Cardiac septum (tissue), 1 donor: Measurements from ENCODE around the gene CHRM4. TPM values are rescaled to one million over a fixed set of nuclear protein-coding genes. Genes with fewer than 3 reads are reported as not detected.

Experiments used
- DNase-seq: peaks from one replicate; pipeline ENCODE4 v3.0.0-alpha.2; 2020; ENCODE audit warnings: low spot score
- intact Hi-C: fragments of 100-400 bp; cut with DNase I; formaldehyde crosslinking; loops from one replicate; pipeline ENCODE4 v1.14.0; 2022
- total RNA-seq: library from RNA; stranded (reverse); fragmentation: NEBNext Ultra II Directional; extraction: Animal tissue kit (Norgen Biotek cat#: 25700); gene quantifications from one replicate; pipeline ENCODE4 v1.2.1, GENCODE V29; 2021
- donor health status: DM: no; HTN: no; CAD: no.

The CHRM4 gene
- total RNA-seq, 1 donor from 2014 or later = 0.27 TPM

GRCh38 chr11:46356924-46357482 lies 34.6 kb downstream of the CHRM4 start:
- intact Hi-C loops = no loop called here
- DNase-seq = no peak

GRCh38 chr11:46353698-46354097 lies 37.9 kb downstream of the CHRM4 start:
- no peak for DNase-seq
- intact Hi-C loops = no loop called here

GRCh38 chr11:46352063-46352841 lies 39.3 kb downstream of the CHRM4 start:
- intact Hi-C loops = loop anchor here (1.0 kb wide), 1 partner anchor 16 kb away; no protein-coding TSS in a partner anchor
- peak; percentile 86 for DNase-seq

GRCh38 chr11:46351606-46352005 lies 40.0 kb downstream of the CHRM4 start:
- intact Hi-C loops = loop anchor here (1.0 kb wide), 1 partner anchor 17 kb away; no protein-coding TSS in a partner anchor
- no peak for DNase-seq

GRCh38 chr11:46351148-46351547 lies 40.4 kb downstream of the CHRM4 start:
- intact Hi-C loops = no loop called here
- no peak for DNase-seq

- intact Hi-C loops = no loop called here
- DNase-seq = no peak
Observed at GRCh38 chr11:46350695-46351094, 40.9 kb downstream of the CHRM4 start.

- no peak for DNase-seq
Observed at GRCh38 chr11:46348566-46349401, 42.8 kb downstream of the CHRM4 start.

GRCh38 chr11:46347637-46348311 lies 43.8 kb downstream of the CHRM4 start:
- intact Hi-C loops = no loop called here
- no peak for DNase-seq

More at GRCh38 chr11:46348566-46349401, 42.8 kb downstream of the CHRM4 start:
- intact Hi-C loops = no loop called here

GRCh38 chr11:46346886-46347636 lies 44.5 kb downstream of the CHRM4 start, which contains the start of gene DGKZ:
TSS of gene DGKZ (plus strand) at chr11:46347463. CDS start at chr11:46347660, 197 bp downstream.
- peak; percentile 96 for DNase-seq
- intact Hi-C loops = no loop called here

- intact Hi-C loops = no loop called here
- no peak for DNase-seq
Observed at GRCh38 chr11:46345881-46346484, 45.6 kb downstream of the CHRM4 start.

- intact Hi-C loops = no loop called here
- peak; percentile 90 for DNase-seq
Observed at GRCh38 chr11:46345131-46345597, 46.4 kb downstream of the CHRM4 start.

- DNase-seq = no peak
- intact Hi-C loops = no loop called here
Observed at GRCh38 chr11:46343520-46343919, 48.1 kb downstream of the CHRM4 start.

GRCh38 chr11:46342239-46342638 lies 49.3 kb downstream of the CHRM4 start:
- intact Hi-C loops = no loop called here
- DNase-seq = no peak

GRCh38 chr11:46341454-46341853 lies 50.1 kb downstream of the CHRM4 start:
- intact Hi-C loops = no loop called here
- DNase-seq = no peak

- DNase-seq = no peak
- intact Hi-C loops = no loop called here
Observed at GRCh38 chr11:46339816-46340215, 51.8 kb downstream of the CHRM4 start.

GRCh38 chr11:46338988-46339666 lies 52.4 kb downstream of the CHRM4 start:
- no peak for DNase-seq
- intact Hi-C loops = no loop called here

GRCh38 chr11:46338636-46338987 lies 53.0 kb downstream of the CHRM4 start:
- intact Hi-C loops = no loop called here
- DNase-seq = no peak
